Esophagus muscularis mucosa (tissue), 4 donors: ENCODE measurements around the gene SYTL2.

Experiments used
- EP300 ChIP-seq: sonication (generic); formaldehyde crosslinking; IDR thresholded peaks from one replicate; pipeline ENCODE4 v1.6.1; 2017; ENCODE audit warnings: antibody characterized with exemption
- POLR2A ChIP-seq: fragments of 450-650 bp; IDR thresholded peaks from one replicate; pipeline ENCODE4 v1.6.1; 2017; ENCODE audit warnings: antibody characterized with exemption, moderate library complexity, mild to moderate bottlenecking, low read depth
- POLR2AphosphoS5 ChIP-seq, 2 donors: sonication (generic); formaldehyde crosslinking; IDR thresholded peaks; one replicate each; pipeline ENCODE4 v1.6.1; 2017; ENCODE audit warnings: antibody characterized with exemption in 2 of 2
- TF ChIP-seq, protein P1 (sequence below), 3 experiments: fragments of 200-600 bp in 2 of 3; fragments of 450-650 bp in 1 of 3; sonication (generic) in 2 of 3; IDR thresholded peaks; one replicate each; pipeline ENCODE4 v1.5.1; 2017 to 2019; ENCODE audit warnings: antibody characterized with exemption in 3 of 3, mild to moderate bottlenecking in 2 of 3, moderate library complexity in 1 of 3

DNA sequence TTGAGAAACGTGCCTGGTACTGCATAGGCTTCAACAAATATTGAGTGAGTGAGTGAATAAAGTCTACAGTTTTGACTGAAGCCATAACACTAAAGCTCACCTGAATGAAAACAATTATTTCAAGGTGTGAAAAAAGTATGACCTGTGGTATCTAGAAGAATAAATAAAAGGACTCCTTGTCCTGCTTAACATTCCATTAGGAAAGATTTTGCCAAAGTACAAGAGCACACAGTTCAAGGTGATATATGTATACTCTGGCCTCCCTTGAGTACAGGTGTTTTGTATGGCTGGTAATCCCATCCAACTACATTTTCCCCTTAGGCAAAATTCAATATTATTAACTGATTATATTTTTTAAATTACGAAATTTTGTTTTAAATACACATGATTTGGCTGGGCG is 144.3 kb downstream of the SYTL2 start:
- TF ChIP-seq POLR2A (no peak), POLR2AphosphoS5 (IDR thresholded peaks at IDR 0.05) (no peak), EP300 (no peak)
- TF ChIP-seq, protein P1, sequence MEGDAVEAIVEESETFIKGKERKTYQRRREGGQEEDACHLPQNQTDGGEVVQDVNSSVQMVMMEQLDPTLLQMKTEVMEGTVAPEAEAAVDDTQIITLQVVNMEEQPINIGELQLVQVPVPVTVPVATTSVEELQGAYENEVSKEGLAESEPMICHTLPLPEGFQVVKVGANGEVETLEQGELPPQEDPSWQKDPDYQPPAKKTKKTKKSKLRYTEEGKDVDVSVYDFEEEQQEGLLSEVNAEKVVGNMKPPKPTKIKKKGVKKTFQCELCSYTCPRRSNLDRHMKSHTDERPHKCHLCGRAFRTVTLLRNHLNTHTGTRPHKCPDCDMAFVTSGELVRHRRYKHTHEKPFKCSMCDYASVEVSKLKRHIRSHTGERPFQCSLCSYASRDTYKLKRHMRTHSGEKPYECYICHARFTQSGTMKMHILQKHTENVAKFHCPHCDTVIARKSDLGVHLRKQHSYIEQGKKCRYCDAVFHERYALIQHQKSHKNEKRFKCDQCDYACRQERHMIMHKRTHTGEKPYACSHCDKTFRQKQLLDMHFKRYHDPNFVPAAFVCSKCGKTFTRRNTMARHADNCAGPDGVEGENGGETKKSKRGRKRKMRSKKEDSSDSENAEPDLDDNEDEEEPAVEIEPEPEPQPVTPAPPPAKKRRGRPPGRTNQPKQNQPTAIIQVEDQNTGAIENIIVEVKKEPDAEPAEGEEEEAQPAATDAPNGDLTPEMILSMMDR (IDR thresholded peaks at IDR 0.05) = no peak
